GM19099 (cell line): Measurements from ENCODE around the gene ZFPM1.

Experiments
- POLR2A ChIP-seq: IDR thresholded peaks from 3 replicates; pipeline ENCODE4 v1.6.1; 2011; ENCODE audit warnings: low read depth; ENCODE audit not compliant: insufficient read length; ENCODE audit errors: extremely low read depth

Gene ZFPM1

DNA sequence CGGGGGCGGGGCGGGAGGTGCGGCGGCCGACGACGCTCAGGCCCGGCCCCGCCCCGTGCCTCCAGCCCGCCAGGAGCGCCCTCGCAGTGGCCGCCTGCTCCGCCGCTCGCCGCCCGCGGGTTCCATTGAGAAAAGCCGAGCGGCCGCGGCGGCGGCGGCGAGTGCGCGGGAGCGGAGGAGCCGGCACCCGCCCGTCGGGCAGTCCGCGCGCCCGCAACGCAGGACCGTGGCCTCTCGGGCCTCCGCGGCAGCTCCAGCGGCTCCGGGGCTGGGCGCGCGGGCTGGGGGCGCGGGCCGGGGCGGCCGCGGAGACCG is at the start of gene ZFPM1:
TSS of gene ZFPM1 (plus strand) at position 64 of the 315 bp plus-strand sequence. CDS start 359 bp downstream, outside the sequence.
- no peak for TF ChIP-seq POLR2A

DNA sequence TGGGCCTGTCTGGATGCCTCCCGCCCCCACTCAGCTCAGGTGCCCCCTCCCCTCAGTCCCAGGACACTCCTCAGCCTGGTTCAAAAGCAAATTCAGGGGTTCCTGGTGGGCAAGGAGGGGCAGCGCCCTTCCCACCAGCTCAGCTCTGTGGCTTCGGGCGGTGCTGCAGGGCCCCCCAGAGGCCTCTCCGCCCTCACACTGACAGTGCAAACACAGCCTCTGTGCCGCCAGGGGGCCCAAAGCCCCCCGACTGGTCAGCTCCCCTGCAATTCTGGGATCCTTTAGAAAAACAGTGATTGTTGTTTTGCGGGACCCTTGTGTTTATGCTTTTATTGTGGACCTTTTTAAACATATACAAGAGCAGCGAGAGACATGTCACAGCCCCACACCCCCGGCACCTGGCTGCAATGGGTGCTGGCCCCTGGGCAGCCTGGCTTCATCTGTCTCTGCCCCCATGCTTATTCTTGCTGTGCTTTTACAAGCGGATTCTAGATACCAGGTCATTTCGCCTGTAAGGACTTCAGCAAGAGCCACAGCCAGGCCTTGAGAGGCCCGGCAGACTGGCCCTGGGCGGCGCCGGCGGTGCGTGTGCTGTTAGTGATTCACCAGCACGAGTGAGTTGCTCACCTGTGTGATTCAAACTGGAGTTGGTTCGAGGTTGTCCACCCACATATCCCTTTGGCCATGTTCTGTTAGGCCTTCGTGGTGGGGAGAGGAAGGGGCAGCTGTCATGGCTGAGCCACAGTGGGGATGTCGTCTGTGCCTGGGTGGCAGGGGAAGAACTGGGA is 49.1 kb upstream of the ZFPM1 start:
- no peak for TF ChIP-seq POLR2A

GRCh38 chr16:88404769-88405168 is 48.3 kb upstream of the ZFPM1 start:
- TF ChIP-seq POLR2A = no peak

DNA sequence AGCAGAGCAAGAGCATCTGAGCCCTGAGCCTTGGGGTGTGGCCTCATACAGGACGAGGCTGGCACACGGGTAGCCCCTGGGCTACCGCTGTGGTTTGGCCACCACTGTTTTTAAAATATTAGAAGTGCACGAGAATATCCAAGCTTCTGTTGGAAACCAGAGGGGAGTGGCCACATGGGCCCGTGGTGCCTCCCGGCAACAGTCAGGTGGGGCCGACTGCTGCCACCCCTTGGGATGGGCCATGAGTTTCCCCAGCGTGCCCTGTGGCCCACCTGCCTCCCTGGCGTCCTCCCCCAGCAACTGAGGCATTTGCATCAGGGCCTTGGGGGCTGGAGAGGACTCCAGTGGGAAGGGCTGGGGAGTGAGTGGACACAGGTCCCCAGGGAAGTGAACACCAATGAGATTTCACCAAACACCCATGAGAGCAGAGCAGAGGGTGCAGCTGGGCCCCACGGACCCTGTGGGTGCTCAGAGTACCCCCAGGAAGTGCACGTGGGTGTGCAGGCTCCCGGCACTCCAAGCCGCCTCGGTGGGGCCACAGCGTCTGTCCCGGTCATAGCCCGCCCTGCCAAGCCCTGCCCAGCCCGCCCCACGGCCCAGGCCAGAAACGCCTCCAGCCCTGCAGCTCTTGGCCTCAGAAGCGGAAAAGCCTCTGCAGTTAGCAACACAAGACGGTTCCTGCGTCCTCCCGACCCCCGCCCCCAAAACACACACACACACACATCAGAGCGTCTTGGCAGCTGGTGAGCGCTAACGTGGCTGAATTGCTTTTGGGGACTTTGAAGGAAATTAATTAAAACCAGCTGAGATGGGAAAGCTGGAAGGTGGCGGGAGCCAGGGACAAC is 47.6 kb upstream of the ZFPM1 start:
- TF ChIP-seq POLR2A = no peak

DNA sequence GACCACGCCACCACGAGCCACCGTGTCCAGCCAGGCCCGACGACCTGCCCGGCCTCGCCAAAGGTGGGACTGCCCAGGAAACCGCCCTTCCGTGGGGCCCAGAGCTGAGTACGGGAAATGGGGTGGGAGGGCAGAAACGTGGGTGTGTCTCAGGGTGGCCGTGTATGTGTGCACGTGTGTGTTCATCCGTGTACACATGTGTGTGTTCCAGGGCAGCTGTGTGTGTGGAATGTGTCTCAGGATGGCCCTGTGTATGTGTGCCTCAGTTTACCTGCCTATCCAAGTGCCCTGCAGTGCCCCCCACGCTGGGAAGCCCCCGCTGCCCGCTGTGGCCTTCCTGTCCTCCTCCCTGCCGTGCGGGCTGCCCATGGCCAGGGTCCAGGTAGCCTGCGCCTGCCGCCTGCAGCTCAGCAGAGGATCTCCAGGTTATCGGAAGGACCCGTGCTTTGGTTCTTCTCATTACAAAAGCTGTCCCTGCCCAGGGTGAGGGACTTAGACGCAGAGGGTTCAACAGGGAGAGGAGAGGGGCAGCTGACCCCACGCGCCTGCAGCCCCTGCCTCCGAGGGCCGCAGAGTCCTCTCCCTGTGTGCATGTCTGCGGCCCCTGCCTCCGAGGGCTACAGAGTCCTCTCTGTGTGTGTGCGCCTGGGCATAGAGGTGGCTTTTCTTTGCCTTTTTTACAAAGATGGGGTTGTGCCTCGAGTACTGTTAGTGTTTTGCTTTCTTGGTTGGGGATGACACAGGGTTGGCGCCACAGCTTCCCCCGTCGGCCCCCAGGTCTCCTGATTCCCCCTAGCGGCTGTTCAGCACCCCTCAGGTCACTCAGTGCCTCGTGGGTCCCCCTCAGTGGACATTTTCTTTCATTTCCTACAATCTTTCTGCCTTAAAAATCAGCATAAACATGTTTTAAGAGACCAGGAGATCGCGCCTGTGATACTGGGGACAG is 46.7 kb upstream of the ZFPM1 start:
- no peak for TF ChIP-seq POLR2A

DNA sequence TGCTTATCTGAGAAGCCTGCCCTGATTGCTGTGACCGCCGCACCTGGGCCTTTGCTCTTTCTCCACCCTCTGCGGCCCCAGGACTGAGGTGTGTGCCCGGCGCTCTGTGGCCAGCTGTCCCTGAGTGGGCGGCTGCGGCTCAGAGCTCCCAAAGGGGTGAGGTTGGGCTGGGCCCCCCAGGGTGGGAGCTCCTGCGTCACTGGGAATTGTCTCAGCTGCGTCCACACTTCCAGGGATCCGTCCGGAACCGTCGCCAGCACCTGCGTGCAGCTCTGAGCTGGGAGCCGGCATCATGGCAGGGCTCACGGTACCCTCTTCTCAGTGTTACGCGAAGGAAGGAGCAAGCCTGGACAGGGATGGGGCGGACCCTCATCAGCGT is 46.0 kb upstream of the ZFPM1 start:
- no peak for TF ChIP-seq POLR2A

DNA sequence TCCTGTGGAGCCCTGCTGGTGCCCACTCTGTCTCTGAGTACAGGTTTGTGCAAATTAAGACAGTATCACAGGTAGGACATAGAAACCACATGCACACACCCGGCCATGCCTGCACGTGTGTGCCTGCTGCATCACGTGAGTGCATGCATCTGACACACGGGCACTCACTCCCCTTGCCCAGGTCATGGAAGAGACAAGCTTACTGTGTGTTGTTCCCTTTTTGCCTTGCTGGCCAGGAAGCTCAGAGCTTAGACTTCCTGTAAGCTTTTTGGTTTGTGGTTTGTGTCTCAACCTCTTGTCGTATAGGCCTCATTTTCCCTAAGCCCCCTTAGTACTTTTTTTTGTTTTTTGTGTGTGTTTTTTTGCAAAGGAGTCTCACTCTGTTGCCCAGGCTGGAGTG is 45.3 kb upstream of the ZFPM1 start:
- TF ChIP-seq POLR2A = no peak

DNA sequence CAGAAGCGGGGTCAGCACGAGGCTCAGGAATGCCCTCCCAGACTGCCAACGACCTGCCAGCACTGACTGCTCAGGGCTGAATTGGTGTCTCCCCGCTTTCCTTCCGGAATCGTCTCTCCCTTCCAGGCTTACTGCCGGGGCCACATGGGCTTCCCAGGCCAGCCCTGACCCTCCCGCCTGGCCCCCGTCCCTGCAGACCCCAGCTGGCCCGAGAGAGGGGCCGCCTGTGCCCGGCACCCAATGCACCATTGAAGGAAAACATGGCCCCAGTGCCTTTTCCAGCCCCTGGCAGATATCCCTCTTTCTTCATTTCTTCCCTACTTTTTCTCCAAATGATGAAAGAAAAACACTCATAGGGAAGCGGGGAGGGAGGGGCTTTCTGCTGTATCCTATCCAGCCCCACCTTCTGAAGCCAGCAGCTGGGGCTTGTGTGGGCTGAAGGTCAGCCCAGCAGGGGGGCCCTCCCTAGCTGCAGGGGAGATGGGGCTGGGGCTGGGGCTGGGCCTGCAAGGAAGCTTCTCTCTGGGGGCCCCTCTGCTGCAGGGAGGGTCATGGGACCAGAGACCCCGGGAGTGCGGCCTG is 44.4 kb upstream of the ZFPM1 start:
- no peak for TF ChIP-seq POLR2A

DNA sequence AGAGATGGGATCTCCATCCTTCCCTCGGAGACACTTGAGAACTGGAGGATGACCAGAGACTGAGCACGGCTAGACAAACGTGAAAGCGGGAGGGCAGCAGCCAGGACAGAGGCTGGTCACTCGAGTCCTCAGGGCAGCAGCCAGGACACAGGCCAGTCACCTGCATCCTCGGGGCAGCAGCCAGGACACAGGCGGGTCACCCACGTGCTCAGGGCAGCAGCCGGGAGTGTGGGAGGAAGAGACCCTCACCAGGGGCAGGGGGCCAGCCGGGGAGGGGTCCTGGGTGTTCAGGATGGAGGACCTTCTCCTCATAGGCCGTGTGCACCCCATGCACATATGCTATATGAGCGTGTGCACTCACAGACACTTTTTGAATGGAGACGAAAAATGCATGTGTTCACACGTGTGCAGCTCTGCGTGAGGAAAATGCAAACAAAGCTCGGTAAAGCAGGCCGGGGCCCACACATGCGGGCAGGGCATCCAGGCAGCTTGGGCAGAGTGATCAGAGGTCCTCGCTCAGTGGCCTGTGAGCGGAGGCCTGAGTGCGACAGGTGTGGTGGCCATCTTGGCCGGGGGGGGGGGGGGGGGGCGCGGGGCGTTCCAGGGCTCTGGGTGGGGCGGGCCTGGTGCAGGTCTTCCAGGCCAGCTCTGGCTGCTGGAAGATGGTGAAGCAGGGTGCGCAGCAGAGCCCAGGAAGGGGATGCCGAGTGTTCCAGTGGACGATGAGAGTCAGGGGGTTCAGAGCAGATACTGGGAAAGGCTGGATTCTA is 43.6 kb upstream of the ZFPM1 start:
- no peak for TF ChIP-seq POLR2A

- no peak for TF ChIP-seq POLR2A
These were observed 41.0 kb upstream of the ZFPM1 start for GRCh38 chr16:88411951-88412576.

DNA sequence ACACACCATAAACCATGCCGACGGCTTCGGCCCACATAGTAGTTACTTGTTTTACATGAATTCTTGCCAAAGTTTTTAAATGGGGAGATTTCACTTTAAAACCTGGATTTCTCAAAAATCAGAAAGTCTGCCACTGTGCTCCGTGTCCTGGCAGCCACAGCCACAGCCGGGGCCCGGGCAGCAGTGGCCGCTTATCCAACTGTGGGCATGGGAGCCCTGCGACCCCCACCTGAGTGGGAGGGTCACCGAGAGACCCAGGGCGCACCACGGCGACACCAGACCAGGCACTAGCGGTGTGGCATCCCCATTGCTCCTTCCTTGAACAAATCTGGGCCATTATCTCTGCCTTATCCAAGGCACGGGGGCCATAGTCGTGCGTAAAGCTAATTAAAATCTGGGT is 40.3 kb upstream of the ZFPM1 start:
- TF ChIP-seq POLR2A = no peak

DNA sequence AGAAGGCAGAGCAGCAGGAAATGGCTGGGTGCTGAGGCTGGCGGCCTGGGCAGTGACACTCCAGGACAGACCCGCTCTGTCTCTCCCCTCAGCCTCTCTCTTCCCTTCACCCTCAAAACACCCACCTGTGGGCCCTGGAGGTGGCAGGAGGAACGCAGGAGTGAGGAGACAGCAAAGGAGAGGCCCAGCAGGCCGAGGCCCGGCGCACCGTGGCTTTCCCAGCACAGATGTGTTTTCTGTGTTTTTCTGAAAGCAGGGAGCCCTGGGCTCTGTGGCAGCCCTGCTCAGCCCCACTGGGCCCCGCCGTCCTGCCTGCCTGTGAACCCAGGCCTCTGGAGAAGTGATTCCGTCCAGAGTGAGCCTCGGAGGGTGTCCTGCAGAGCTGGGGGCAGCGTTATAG is 39.8 kb upstream of the ZFPM1 start:
- no peak for TF ChIP-seq POLR2A

DNA sequence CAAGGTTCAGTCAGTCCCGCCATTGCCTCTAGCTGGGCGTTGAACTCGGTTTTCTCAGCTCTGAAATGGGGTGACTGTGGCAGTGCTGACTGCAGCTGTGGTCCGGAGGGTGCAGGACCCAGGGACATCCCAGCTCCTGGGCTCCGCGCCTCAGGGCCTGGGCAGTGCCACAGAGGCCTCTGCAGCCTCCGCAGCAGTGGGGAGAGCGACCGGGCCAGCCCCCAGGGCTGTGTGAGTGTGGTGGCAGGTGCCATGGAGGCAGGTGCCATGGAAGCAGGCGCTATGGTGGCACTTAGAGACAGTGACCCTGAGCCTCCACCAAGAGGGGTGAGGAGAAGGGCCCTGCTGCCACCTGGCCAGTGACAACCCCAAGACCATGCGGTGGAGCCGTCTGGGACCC is 39.4 kb upstream of the ZFPM1 start:
- no peak for TF ChIP-seq POLR2A
